Measurements from ENCODE around the gene IL10RB.

DNA sequence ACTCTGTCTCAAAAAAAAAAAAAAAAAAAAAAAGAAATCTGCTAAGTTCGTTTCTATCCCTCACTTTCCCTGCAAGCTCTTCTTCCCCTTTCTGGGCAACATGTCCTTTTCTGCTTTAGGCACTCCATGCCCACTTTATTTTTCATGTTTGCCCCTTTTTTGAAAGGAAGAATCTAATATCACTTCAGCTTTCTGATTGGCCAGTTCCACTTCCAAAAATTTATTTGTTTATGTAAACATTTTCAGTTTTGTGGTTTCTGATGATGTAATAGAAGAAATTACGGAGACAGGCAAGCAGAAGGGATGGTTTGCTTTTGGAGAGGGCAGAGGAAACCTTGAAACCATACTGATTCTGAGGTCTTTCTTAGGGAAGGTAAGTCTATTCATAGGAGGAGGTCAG lies 73.8 kb downstream of the IL10RB start:
- TF ChIP-seq, protein P1, sequence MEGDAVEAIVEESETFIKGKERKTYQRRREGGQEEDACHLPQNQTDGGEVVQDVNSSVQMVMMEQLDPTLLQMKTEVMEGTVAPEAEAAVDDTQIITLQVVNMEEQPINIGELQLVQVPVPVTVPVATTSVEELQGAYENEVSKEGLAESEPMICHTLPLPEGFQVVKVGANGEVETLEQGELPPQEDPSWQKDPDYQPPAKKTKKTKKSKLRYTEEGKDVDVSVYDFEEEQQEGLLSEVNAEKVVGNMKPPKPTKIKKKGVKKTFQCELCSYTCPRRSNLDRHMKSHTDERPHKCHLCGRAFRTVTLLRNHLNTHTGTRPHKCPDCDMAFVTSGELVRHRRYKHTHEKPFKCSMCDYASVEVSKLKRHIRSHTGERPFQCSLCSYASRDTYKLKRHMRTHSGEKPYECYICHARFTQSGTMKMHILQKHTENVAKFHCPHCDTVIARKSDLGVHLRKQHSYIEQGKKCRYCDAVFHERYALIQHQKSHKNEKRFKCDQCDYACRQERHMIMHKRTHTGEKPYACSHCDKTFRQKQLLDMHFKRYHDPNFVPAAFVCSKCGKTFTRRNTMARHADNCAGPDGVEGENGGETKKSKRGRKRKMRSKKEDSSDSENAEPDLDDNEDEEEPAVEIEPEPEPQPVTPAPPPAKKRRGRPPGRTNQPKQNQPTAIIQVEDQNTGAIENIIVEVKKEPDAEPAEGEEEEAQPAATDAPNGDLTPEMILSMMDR (IDR thresholded peaks at IDR 0.05): no peak
- TF ChIP-seq POLR2A (IDR thresholded peaks at IDR 0.05): no peak
